GM12878 (cell line): ENCODE measurements around the gene TRPV6. TPM values are rescaled to one million over a fixed set of nuclear protein-coding genes. Genes with fewer than 3 reads are reported as not detected.

Experiments
- ATAC-seq: fragments of 200-7000 bp; cut with Tn5 transposase; 3 replicates; pipeline ENCODE4 v1.9.1; 2020; ENCODE audit warnings: mild to moderate bottlenecking, moderate library complexity
- BruUV-seq: library from RNA; stranded (reverse); fragments of 400-500 nt; replicated peaks from 2 replicates; lab custom pipeline; 2021; lab: Mats Ljungman, UMichigan
- CTCF ChIA-PET: fragments of 300-600 bp; sonication (Branson Sonifier 250); formaldehyde crosslinking; extraction: SDS; loops from one replicate; lab custom pipeline; 2021; ENCODE audit warnings: inconsistent platforms; lab: Yijun Ruan, JAX
- POLR2A ChIA-PET: fragments of 350-600 bp; formaldehyde crosslinking; extraction: SDS; loops from one replicate; lab custom pipeline; 2021; ENCODE audit warnings: inconsistent platforms; lab: Charles Lee
- RAD21 ChIA-PET: fragments of 300-600 bp; sonication (Branson Sonifier 250); formaldehyde crosslinking; loops from one replicate; lab custom pipeline; 2023; ENCODE audit warnings: antibody characterized with exemption; ENCODE audit not compliant: unreplicated experiment; lab: Charles Lee
- SMC1A ChIA-PET: fragments of 300-600 bp; sonication (Branson Sonifier 250); formaldehyde crosslinking; loops from one replicate; lab custom pipeline; 2023; ENCODE audit not compliant: unreplicated experiment, uncharacterized antibody; lab: Charles Lee
- DNase-seq: peaks from one replicate; pipeline ENCODE4 v3.0.0-alpha.2; 2011; ENCODE audit warnings: low read depth, low spot score
- FAIRE-seq: peaks from 3 replicates; lab custom pipeline; 2011; peaks lifted over from hg19 to GRCh38; lab: Jason Lieb, UNC
- H2AFZ ChIP-seq: 2 replicates; pipeline ENCODE4 v1.6.0; 2011; ENCODE audit warnings: low read depth, low read length, control low read depth; ENCODE audit not compliant: control insufficient read depth
- H3K27ac ChIP-seq: 2 replicates; pipeline ENCODE4 v1.5.1; 2011; ENCODE audit warnings: control low read depth; ENCODE audit not compliant: control insufficient read depth, insufficient read depth
- H3K27me3 ChIP-seq, 2 experiments: replicated peaks in 1 of 2; 2 replicates each; pipeline versions ENCODE4 v1.6.0 to v1.6.1; 2011; ENCODE audit warnings: low read length in 1 of 2; ENCODE audit not compliant: control insufficient read depth in 2 of 2, insufficient read depth in 2 of 2
- H3K36me3 ChIP-seq, 2 experiments: 2 replicates each; pipeline ENCODE4 v1.5.1; 2011; ENCODE audit warnings: low read length in 1 of 2; ENCODE audit not compliant: control insufficient read depth in 2 of 2, insufficient read depth in 2 of 2
- H3K4me1 ChIP-seq: 2 replicates; pipeline ENCODE4 v1.6.1; 2011; ENCODE audit warnings: mild to moderate bottlenecking, low read length, moderate library complexity, mixed read lengths; ENCODE audit not compliant: control insufficient read depth, insufficient read depth
- H3K4me2 ChIP-seq: 2 replicates; pipeline ENCODE4 v1.6.0; 2011; ENCODE audit warnings: control low read depth; ENCODE audit not compliant: control insufficient read depth, insufficient read depth
- H3K4me3 ChIP-seq: fragments of 200-600 bp; sonication (generic); 2 replicates; pipeline ENCODE4 v1.5.1; 2016
- H3K79me2 ChIP-seq: 2 replicates; pipeline ENCODE4 v1.6.0; 2011; ENCODE audit warnings: low read length; ENCODE audit not compliant: control insufficient read depth, insufficient read depth
- H3K9ac ChIP-seq: 2 replicates; pipeline ENCODE4 v1.8.0; 2011; ENCODE audit warnings: low read length, control low read depth, mixed read lengths; ENCODE audit not compliant: control insufficient read depth, insufficient read depth
- H3K9me3 ChIP-seq: replicated peaks from 3 replicates; pipeline ENCODE4 v1.5.1; 2011; ENCODE audit warnings: mild to moderate bottlenecking, low read length; ENCODE audit not compliant: control insufficient read depth, insufficient read depth
- H4K20me1 ChIP-seq: 2 replicates; pipeline ENCODE4 v1.6.0; 2011; ENCODE audit not compliant: control insufficient read depth, insufficient read depth
- FOXK2 ChIP-seq: fragments of 450-650 bp; IDR thresholded peaks from 2 replicates; pipeline ENCODE4 v1.6.1; 2017; ENCODE audit warnings: mild to moderate bottlenecking, moderate library complexity
- FOXM1 ChIP-seq: IDR thresholded peaks from 2 replicates; pipeline ENCODE4 v1.6.1; 2012; ENCODE audit warnings: low read depth, mild to moderate bottlenecking, inconsistent platforms, low read length, moderate library complexity
- IKZF1 ChIP-seq: fragments of 450-650 bp; conservative IDR thresholded peaks from 2 replicates; pipeline ENCODE4 v1.6.1; 2017; ENCODE audit warnings: antibody characterized with exemption, mild to moderate bottlenecking
- MTA2 ChIP-seq: fragments of 450-650 bp; IDR thresholded peaks from 2 replicates; pipeline ENCODE4 v1.6.1; 2016; ENCODE audit warnings: low read depth, mild to moderate bottlenecking, moderate library complexity
- MYC ChIP-seq: IDR thresholded peaks from 2 replicates; pipeline ENCODE4 v1.6.1; 2011; ENCODE audit warnings: mild to moderate bottlenecking, low read length, moderate library complexity, inconsistent platforms; ENCODE audit not compliant: insufficient read depth, insufficient replicate concordance, insufficient read length, severe bottlenecking
- PRDM15 ChIP-seq: fragments of 450-650 bp; formaldehyde crosslinking; IDR thresholded peaks from 2 replicates; pipeline ENCODE4 v1.4.0; 2020; ENCODE audit warnings: mild to moderate bottlenecking, moderate library complexity
- SKIL ChIP-seq: fragments of 450-650 bp; IDR thresholded peaks from 2 replicates; pipeline ENCODE4 v1.6.1; 2017; ENCODE audit warnings: mild to moderate bottlenecking, low read depth, inconsistent platforms; ENCODE audit not compliant: poor library complexity, severe bottlenecking
- SP1 ChIP-seq: IDR thresholded peaks from one replicate; pipeline ENCODE4 v1.6.1; 2011; ENCODE audit warnings: low read depth, low read length
- STAT3 ChIP-seq: IDR thresholded peaks from 2 replicates; pipeline ENCODE4 v1.6.1; 2011; ENCODE audit warnings: low read depth, low read length, improper control_type of control experiment
- TAF1 ChIP-seq: IDR thresholded peaks from 2 replicates; pipeline ENCODE4 v1.6.1; 2011; ENCODE audit warnings: mild to moderate bottlenecking, low read depth, low read length, borderline replicate concordance
- WGBS: methylation state at CpG from one replicate; pipeline ENCODE4 v1.1.6; 2016; ENCODE audit warnings: low lambda C conversion rate; ENCODE audit not compliant: insufficient replicate concordance, insufficient coverage; ENCODE audit errors: missing lambda C conversion rate; 5-methylcytosine and 5-hydroxymethylcytosine counted together
- in situ Hi-C: fragments of 300-500 bp; cut with MboI; formaldehyde crosslinking; loops from 9 replicates; pipeline ENCODE4 v1.14.3; 2018; ENCODE audit warnings: mixed read lengths
- intact Hi-C: fragments of 100-400 bp; cut with micrococcal nuclease; formaldehyde crosslinking; loops from one replicate; pipeline ENCODE4 v1.14.2; 2022; ENCODE audit not compliant: unreplicated experiment
- polyA plus RNA-seq, 11 experiments: library from polyadenylated mRNA; depleted of rRNA in 4 of 11; unstranded in 6 of 11; stranded (reverse) in 5 of 11; fragments of >200 nt; fragmentation: Nextera tagmentation in 4 of 11; fragmentation: Illumina TruSeq in 1 of 11; extraction: Ambion mirVana in 4 of 11; extraction: Trizol in 1 of 11; gene quantifications; 1 replicate in 1 of 11; 2 replicates in 10 of 11; pipeline versions ENCODE4 v1.2.1 to v1.2.3, GENCODE V29; 2011 to 2016; ENCODE audit warnings: inconsistent platforms in 2 of 11, missing spikeins in 2 of 11, low read depth in 1 of 11
- total RNA-seq, 4 experiments: library from RNA; depleted of rRNA in 3 of 4; stranded (reverse); fragments of >200 nt in 3 of 4; fragmentation: Illumina TruSeq in 1 of 4; extraction: Trizol in 1 of 4; gene quantifications; 2 replicates each; pipeline versions ENCODE4 v1.2.1 to v1.2.3, GENCODE V29; 2013 to 2021
- TF ChIP-seq, protein P1 (sequence below): IDR thresholded peaks from 2 replicates; pipeline ENCODE4 v1.6.1; 2012; ENCODE audit warnings: low read depth, low read length, improper control_type of control experiment
- TF ChIP-seq, protein P2 (sequence below): fragments of 450-650 bp; IDR thresholded peaks from 2 replicates; pipeline ENCODE4 v1.6.1; 2017; ENCODE audit warnings: mild to moderate bottlenecking

TRPV6 gene
- total and polyA plus RNA-seq, 10 of the 15 experiments (the other 5 are each of a cell fraction or from before 2014, with no cell fraction given) = not detected

GRCh38 chr7:142919656-142920055 is 34.1 kb upstream of the TRPV6 start:
- ChIA-PET RAD21 (no interaction called here), SMC1A (no interaction called here), CTCF (interaction anchor here (2.8 kb wide), 1 partner anchor 83 kb away, joined by 7 read pairs; no protein-coding TSS in a partner anchor), POLR2A (no interaction called here)
- intact Hi-C loops = no loop called here
- no peaks in the 10 kb centered on the region for H3K4me1 ChIP-seq
- H3K79me2 ChIP-seq = no peaks in the 10 kb centered on the region
- no peak for TF ChIP-seq MTA2
- no peak for TF ChIP-seq STAT3
- no peak for TF ChIP-seq IKZF1
- no peak for TF ChIP-seq MYC
- TF ChIP-seq FOXK2 = no peak
- TF ChIP-seq SP1 = no peak
- TF ChIP-seq, protein P1, sequence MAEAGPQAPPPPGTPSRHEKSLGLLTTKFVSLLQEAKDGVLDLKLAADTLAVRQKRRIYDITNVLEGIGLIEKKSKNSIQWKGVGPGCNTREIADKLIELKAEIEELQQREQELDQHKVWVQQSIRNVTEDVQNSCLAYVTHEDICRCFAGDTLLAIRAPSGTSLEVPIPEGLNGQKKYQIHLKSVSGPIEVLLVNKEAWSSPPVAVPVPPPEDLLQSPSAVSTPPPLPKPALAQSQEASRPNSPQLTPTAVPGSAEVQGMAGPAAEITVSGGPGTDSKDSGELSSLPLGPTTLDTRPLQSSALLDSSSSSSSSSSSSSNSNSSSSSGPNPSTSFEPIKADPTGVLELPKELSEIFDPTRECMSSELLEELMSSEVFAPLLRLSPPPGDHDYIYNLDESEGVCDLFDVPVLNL = no peak
- no peak for TF ChIP-seq PRDM15 (CRISPR knock-in tag)
- no peak for TF ChIP-seq FOXM1
- TF ChIP-seq SKIL = no peak
- TF ChIP-seq, protein P2, sequence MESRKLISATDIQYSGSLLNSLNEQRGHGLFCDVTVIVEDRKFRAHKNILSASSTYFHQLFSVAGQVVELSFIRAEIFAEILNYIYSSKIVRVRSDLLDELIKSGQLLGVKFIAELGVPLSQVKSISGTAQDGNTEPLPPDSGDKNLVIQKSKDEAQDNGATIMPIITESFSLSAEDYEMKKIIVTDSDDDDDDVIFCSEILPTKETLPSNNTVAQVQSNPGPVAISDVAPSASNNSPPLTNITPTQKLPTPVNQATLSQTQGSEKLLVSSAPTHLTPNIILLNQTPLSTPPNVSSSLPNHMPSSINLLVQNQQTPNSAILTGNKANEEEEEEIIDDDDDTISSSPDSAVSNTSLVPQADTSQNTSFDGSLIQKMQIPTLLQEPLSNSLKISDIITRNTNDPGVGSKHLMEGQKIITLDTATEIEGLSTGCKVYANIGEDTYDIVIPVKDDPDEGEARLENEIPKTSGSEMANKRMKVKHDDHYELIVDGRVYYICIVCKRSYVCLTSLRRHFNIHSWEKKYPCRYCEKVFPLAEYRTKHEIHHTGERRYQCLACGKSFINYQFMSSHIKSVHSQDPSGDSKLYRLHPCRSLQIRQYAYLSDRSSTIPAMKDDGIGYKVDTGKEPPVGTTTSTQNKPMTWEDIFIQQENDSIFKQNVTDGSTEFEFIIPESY = no peak
- no peak for TF ChIP-seq TAF1
- DNase-seq (no peak), ATAC-seq (no peak), FAIRE-seq (no peak)
- no peaks in the 10 kb centered on the region for H3K9me3 ChIP-seq
- peaks cover 0 to 3% of the 10 kb centered on the region in 2 experiments; a peak in 2 of 4 replicates for H3K27me3 ChIP-seq
- H3K36me3 ChIP-seq = no peaks in the 10 kb centered on the region
- BruUV-seq = no TSS peak
- no peak overlapping the region for H3K9ac ChIP-seq
- WGBS = 24% methylated on average over 3 of the region's 3 CpGs
- in situ Hi-C loops = no loop called here
- no peaks in the 10 kb centered on the region for H4K20me1 ChIP-seq
- no peak overlapping the region for H3K27ac ChIP-seq
- H2AFZ ChIP-seq = no peak overlapping the region
- no peak overlapping the region for H3K4me3 ChIP-seq
- H3K4me2 ChIP-seq = no peak overlapping the region
